HG02973 (cell line): ENCODE data around the gene GMDS.
A peak's percentile ranks its signal among the peaks of the same experiment; 100 is the strongest.

Experiments used
- ATAC-seq: cut with Tn5 transposase; IDR thresholded peaks from one replicate; pipeline ENCODE4 v1.9.1; 2021; ENCODE audit warnings: moderate library complexity; ENCODE audit not compliant: unreplicated experiment

The GMDS gene

GRCh38 chr6:1611322-1611571 lies 634.2 kb downstream of the GMDS start:
- no peak for ATAC-seq

GRCh38 chr6:1610497-1611321 lies 634.7 kb downstream of the GMDS start:
- peak; percentile 10 for ATAC-seq

GRCh38 chr6:1609648-1610496 lies 635.5 kb downstream of the GMDS start, which contains the start of gene FOXC1:
TSS of gene FOXC1 (plus strand) at chr6:1609915. CDS start at chr6:1610446, 531 bp downstream.
- ATAC-seq: peak; percentile 55

GRCh38 chr6:1609041-1609647 lies 636.3 kb downstream of the GMDS start:
- ATAC-seq: no peak

GRCh38 chr6:1608222-1609040 lies 637.0 kb downstream of the GMDS start:
- ATAC-seq: no peak

- no peak for ATAC-seq
Observed at GRCh38 chr6:1607516-1608221, 637.7 kb downstream of the GMDS start.

GRCh38 chr6:1606780-1607515 lies 638.5 kb downstream of the GMDS start:
- ATAC-seq: no peak

- ATAC-seq: no peak
Observed at GRCh38 chr6:1605893-1606779, 639.3 kb downstream of the GMDS start.

- ATAC-seq: no peak
Observed at GRCh38 chr6:1605004-1605892, 640.2 kb downstream of the GMDS start.

- ATAC-seq: peak; percentile 77
Observed at GRCh38 chr6:1604158-1605003, 641.0 kb downstream of the GMDS start.

GRCh38 chr6:1603708-1604107 lies 641.7 kb downstream of the GMDS start:
- ATAC-seq: no peak

GRCh38 chr6:1602049-1602713 lies 643.2 kb downstream of the GMDS start:
- no peak for ATAC-seq

GRCh38 chr6:1601158-1602048 lies 644.0 kb downstream of the GMDS start:
- ATAC-seq: no peak

- ATAC-seq: no peak
Observed at GRCh38 chr6:1600764-1601157, 644.6 kb downstream of the GMDS start.

- no peak for ATAC-seq
Observed at GRCh38 chr6:1600063-1600763, 645.2 kb downstream of the GMDS start.
